Caco-2 (cell line): ENCODE results near the gene AHDC1. TPM values are rescaled to one million over a fixed set of nuclear protein-coding genes. Genes with fewer than 3 reads are reported as not detected.

Experiments used
- BruUV-seq: library from RNA; stranded (reverse); fragments of 400-500 nt; replicated peaks from 2 replicates; lab custom pipeline; 2021; lab: Mats Ljungman, UMichigan
- CTCF ChIA-PET: fragments of 300-600 bp; sonication (Branson Sonifier 250); formaldehyde crosslinking; loops from one replicate; lab custom pipeline; 2022; ENCODE audit warnings: antibody characterized with exemption; lab: Charles Lee
- POLR2A ChIA-PET: fragments of 300-600 bp; sonication (Branson Sonifier 250); formaldehyde crosslinking; loops from one replicate; lab custom pipeline; 2022; ENCODE audit warnings: antibody characterized with exemption; lab: Charles Lee
- DNase-seq, 2 experiments: peaks; one replicate each; pipeline versions ENCODE4 v3.0.0 to v3.0.0-alpha.2; 2020 to 2022
- H3K27me3 ChIP-seq: replicated peaks from 2 replicates; pipeline ENCODE4 v1.6.0; 2011; ENCODE audit warnings: low read length; ENCODE audit not compliant: control insufficient read depth, insufficient read depth
- H3K36me3 ChIP-seq: 2 replicates; pipeline ENCODE4 v1.5.1; 2011; ENCODE audit warnings: low read length; ENCODE audit not compliant: control insufficient read depth, insufficient read depth
- H3K4me1 ChIP-seq: fragments of 250-450 bp; sonication (Bioruptor Pico); 2 replicates; pipeline ENCODE4 v1.5.1; 2020; ENCODE audit warnings: mild to moderate bottlenecking
- H3K4me3 ChIP-seq: 2 replicates; pipeline ENCODE4 v1.5.1; 2011; ENCODE audit warnings: low read depth, mild to moderate bottlenecking, control low read depth, low read length
- H3K9me3 ChIP-seq: fragments of 250-450 bp; sonication (Bioruptor Pico); 2 replicates; pipeline ENCODE4 v1.5.1; 2020; ENCODE audit warnings: mild to moderate bottlenecking, moderate library complexity
- H3K27ac Mint-ChIP-seq: one replicate; pipeline ENCODE4 v1.8.0; 2022; ENCODE audit warnings: mixed read lengths; ENCODE audit not compliant: unreplicated experiment
- H3K27me3 Mint-ChIP-seq: one replicate; pipeline ENCODE4 v1.8.0; 2022; ENCODE audit warnings: mixed read lengths; ENCODE audit not compliant: insufficient read depth, unreplicated experiment
- H3K36me3 Mint-ChIP-seq: one replicate; pipeline ENCODE4 v1.8.0; 2022; ENCODE audit warnings: mild to moderate bottlenecking, mixed read lengths; ENCODE audit not compliant: insufficient read depth, unreplicated experiment
- H3K4me1 Mint-ChIP-seq: one replicate; pipeline ENCODE4 v1.8.0; 2022; ENCODE audit warnings: low read depth, mixed read lengths; ENCODE audit not compliant: unreplicated experiment
- H3K4me3 Mint-ChIP-seq: one replicate; pipeline ENCODE4 v1.8.0; 2022; ENCODE audit warnings: mild to moderate bottlenecking, moderate library complexity, mixed read lengths; ENCODE audit not compliant: unreplicated experiment
- H3K9me3 Mint-ChIP-seq: one replicate; pipeline ENCODE4 v1.8.0; 2022; ENCODE audit warnings: mixed read lengths; ENCODE audit not compliant: unreplicated experiment
- intact Hi-C: fragments of 100-400 bp; cut with micrococcal nuclease; formaldehyde crosslinking; loops from one replicate; pipeline ENCODE4 v1.10.0; 2022; ENCODE audit not compliant: unreplicated experiment
- total RNA-seq: library from RNA; stranded (reverse); gene quantifications from 2 replicates; pipeline ENCODE4 v1.2.3, GENCODE V29; 2022
- TF ChIP-seq, protein P1 (sequence below), 2 experiments: fragments of 200-600 bp in 1 of 2; IDR thresholded peaks; 1 replicate in 1 of 2; 2 replicates in 1 of 2; pipeline versions ENCODE4 v1.5.1 to v1.8.0; 2011 to 2022; ENCODE audit warnings: antibody characterized with exemption in 1 of 2, control low read depth in 1 of 2, inconsistent platforms in 1 of 2, low read depth in 1 of 2, low read length in 1 of 2, mild to moderate bottlenecking in 1 of 2, moderate library complexity in 1 of 2; ENCODE audit not compliant: insufficient read depth in 1 of 2, severe bottlenecking in 1 of 2, unreplicated experiment in 1 of 2

Gene AHDC1
- total RNA-seq, 1 experiment from 2014 or later: 17.0 TPM

DNA sequence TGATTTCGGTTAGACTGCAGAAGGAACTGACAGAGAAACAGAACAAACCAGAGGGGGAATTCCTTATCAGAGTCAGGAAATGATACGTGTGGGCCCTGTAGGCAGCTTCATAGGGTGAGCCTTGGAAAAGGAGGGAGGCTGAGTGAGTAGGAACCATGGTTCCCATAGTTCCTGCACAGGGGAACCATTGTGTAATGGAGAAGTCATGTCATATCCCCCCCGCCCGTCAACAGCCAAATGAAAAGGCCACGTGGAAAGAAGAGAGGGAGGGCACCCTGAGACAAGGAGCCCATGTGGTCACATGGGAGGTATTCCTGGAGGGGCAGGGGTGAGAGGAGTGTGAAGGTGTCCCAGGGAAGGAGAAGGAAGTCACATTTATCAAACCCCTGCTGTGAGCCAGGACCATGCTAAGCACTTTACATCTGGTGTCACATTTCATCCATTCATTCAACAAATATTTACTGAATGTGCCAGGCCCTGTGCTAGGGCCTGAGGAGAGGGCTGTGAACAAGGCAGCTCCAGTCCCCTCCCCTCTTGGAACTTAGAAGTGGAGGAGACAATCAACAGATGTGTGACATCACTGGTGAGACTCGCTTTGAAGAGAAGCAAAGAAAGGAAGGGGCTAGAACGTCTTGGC, 46.7 kb upstream of the AHDC1 start:
- no peaks in the 10 kb centered on the region for H3K4me1 ChIP-seq
- Mint-ChIP-seq H3K36me3 (no peaks in the 10 kb centered on the region), H3K27ac (no peak overlapping the region), H3K27me3 (no peaks in the 10 kb centered on the region), H3K4me1 (peaks cover 16% of the 10 kb centered on the region), H3K4me3 (no peak overlapping the region), H3K9me3 (no peaks in the 10 kb centered on the region)
- TF ChIP-seq, protein P1, sequence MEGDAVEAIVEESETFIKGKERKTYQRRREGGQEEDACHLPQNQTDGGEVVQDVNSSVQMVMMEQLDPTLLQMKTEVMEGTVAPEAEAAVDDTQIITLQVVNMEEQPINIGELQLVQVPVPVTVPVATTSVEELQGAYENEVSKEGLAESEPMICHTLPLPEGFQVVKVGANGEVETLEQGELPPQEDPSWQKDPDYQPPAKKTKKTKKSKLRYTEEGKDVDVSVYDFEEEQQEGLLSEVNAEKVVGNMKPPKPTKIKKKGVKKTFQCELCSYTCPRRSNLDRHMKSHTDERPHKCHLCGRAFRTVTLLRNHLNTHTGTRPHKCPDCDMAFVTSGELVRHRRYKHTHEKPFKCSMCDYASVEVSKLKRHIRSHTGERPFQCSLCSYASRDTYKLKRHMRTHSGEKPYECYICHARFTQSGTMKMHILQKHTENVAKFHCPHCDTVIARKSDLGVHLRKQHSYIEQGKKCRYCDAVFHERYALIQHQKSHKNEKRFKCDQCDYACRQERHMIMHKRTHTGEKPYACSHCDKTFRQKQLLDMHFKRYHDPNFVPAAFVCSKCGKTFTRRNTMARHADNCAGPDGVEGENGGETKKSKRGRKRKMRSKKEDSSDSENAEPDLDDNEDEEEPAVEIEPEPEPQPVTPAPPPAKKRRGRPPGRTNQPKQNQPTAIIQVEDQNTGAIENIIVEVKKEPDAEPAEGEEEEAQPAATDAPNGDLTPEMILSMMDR (IDR thresholded peaks at IDR 0.05; ENCODE audit: insufficient read depth in 1 of 2, low read depth in 1 of 2, low read length in 1 of 2, severe bottlenecking in 1 of 2, unreplicated experiment in 1 of 2): no peak
- intact Hi-C loops: no loop called here
- H3K4me3 ChIP-seq: no peak overlapping the region
- CTCF ChIA-PET: interaction anchor here (0.6 kb wide), 1 partner anchor 318 kb away, joined by 3 read pairs; no protein-coding TSS in a partner anchor
- POLR2A ChIA-PET: no interaction called here
- no TSS peak for BruUV-seq
- DNase-seq: no peak
- no peaks in the 10 kb centered on the region for H3K36me3 ChIP-seq
- no peaks in the 10 kb centered on the region for H3K9me3 ChIP-seq
- no peaks in the 10 kb centered on the region for H3K27me3 ChIP-seq

- no peak overlapping the region for H3K4me3 ChIP-seq
- no TSS peak for BruUV-seq
- Mint-ChIP-seq H3K27me3 (no peaks in the 10 kb centered on the region), H3K4me1 (peaks cover 14% of the 10 kb centered on the region), H3K4me3 (no peak overlapping the region), H3K9me3 (no peaks in the 10 kb centered on the region), H3K27ac (no peak overlapping the region), H3K36me3 (no peaks in the 10 kb centered on the region)
- H3K4me1 ChIP-seq: no peaks in the 10 kb centered on the region
- no peaks in the 10 kb centered on the region for H3K36me3 ChIP-seq
- intact Hi-C loops: no loop called here
- H3K9me3 ChIP-seq: no peaks in the 10 kb centered on the region
- ChIA-PET POLR2A (no interaction called here), CTCF (interaction anchor here (0.6 kb wide), 1 partner anchor 317 kb away, joined by 3 read pairs; no protein-coding TSS in a partner anchor)
- no peaks in the 10 kb centered on the region for H3K27me3 ChIP-seq
- TF ChIP-seq, protein P1 (IDR thresholded peaks at IDR 0.05; ENCODE audit: insufficient read depth in 1 of 2, low read depth in 1 of 2, low read length in 1 of 2, severe bottlenecking in 1 of 2, unreplicated experiment in 1 of 2): no peak
- no peak for DNase-seq
Observed at GRCh38 chr1:27650171-27650538, 46.2 kb upstream of the AHDC1 start.

- H3K27me3 ChIP-seq: no peaks in the 10 kb centered on the region
- H3K4me1 ChIP-seq: no peaks in the 10 kb centered on the region
- TF ChIP-seq, protein P1 (IDR thresholded peaks at IDR 0.05; ENCODE audit: insufficient read depth in 1 of 2, low read depth in 1 of 2, low read length in 1 of 2, severe bottlenecking in 1 of 2, unreplicated experiment in 1 of 2): no peak
- H3K4me1 Mint-ChIP-seq: peaks cover 9% of the 10 kb centered on the region
- H3K9me3 Mint-ChIP-seq: no peaks in the 10 kb centered on the region
- no peaks in the 10 kb centered on the region for H3K36me3 Mint-ChIP-seq
- DNase-seq: no peak
- H3K4me3 Mint-ChIP-seq: no peak overlapping the region
- H3K27me3 Mint-ChIP-seq: no peaks in the 10 kb centered on the region
- no peak overlapping the region for H3K4me3 ChIP-seq
- intact Hi-C loops: no loop called here
- CTCF ChIA-PET: interaction anchor here (0.6 kb wide), 1 partner anchor 176 kb away, joined by 3 read pairs; no protein-coding TSS in a partner anchor
- H3K36me3 ChIP-seq: no peaks in the 10 kb centered on the region
- POLR2A ChIA-PET: no interaction called here
- no peaks in the 10 kb centered on the region for H3K9me3 ChIP-seq
- BruUV-seq: no TSS peak
- no peak overlapping the region for H3K27ac Mint-ChIP-seq
Observed at GRCh38 chr1:27649306-27649635, 45.3 kb upstream of the AHDC1 start.
